Measurements from ENCODE around the gene PRCD.

The PRCD gene

GRCh38 chr17:76593959-76594358, 54.1 kb downstream of the PRCD start:
- no peak for DNase-seq (ENCODE audit: low read depth in 4 of 4, low spot score in 1 of 4)

DNA sequence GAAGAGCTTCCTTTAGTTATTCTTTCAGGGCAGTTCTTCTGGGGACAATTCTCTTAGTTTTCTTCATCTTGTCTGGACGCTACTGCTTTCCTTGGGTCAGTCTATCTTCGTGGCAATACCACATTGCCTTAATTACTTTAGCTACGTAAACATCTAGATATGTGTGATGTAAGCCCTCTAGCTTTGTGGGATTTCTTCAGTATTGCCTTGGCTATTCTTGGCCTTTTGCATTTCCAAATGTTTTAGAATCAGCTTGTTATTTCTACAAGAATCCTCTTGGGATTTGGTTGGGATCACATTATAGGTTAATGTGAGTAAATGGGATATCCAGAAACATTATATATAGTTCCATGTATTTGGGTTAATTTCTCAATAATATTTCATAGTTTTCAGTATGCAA, 54.8 kb downstream of the PRCD start:
- no peak for DNase-seq (ENCODE audit: low read depth in 4 of 4, low spot score in 1 of 4)
